Measurements from ENCODE around the gene RNF43.
A peak's percentile ranks its signal among the peaks of the same experiment; 100 is the strongest.

The RNF43 gene

DNA sequence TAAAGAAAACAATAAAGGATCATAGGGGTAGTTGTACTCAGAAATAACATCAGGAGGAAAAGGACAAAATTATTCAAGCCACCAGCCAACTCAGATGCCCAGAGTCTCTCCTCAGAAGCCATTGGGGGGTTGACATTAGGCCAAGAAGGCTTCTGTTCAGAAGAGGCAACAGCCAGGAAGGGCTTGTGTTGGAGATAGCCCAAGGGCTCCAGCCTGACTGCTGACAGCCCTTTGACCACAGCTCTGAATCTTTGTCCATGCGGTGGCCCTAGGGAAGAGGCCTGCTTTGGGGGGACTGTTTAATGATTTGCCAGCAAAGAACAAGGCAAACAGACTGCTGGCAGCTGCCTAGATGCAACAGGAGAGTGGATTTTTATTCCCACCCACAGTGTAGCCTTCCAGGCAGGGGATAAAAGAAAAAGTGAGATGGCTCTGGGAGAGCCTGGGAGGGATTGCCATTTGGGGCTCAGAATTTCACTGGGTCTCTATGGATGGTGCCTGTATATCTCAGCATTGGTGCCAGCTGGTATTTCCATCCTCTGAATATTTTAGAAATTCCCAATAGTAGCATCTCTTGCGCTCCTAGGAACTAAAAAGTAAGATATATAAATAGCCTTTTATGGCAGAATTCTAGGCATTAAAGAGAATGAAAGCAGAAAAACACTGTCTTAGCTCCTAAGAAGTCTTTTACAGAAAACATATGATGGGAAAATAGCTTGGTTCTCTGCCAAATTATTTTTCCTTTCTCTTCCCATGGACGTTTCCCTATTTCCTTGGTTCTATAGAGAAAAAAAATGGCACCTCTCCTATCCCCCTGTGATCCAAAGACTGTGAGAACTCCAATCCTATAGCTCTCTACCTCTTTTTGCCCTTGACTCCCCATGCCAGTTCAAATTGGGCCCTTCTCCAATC lies 36.0 kb downstream of the RNF43 start:
- no peak for DNase-seq (ENCODE audit: low spot score)

GRCh38 chr17:58380207-58381123 lies 36.9 kb downstream of the RNF43 start:
- no peak for DNase-seq (ENCODE audit: low spot score)

GRCh38 chr17:58379511-58379824 lies 37.9 kb downstream of the RNF43 start:
- DNase-seq (ENCODE audit: low spot score): no peak

DNA sequence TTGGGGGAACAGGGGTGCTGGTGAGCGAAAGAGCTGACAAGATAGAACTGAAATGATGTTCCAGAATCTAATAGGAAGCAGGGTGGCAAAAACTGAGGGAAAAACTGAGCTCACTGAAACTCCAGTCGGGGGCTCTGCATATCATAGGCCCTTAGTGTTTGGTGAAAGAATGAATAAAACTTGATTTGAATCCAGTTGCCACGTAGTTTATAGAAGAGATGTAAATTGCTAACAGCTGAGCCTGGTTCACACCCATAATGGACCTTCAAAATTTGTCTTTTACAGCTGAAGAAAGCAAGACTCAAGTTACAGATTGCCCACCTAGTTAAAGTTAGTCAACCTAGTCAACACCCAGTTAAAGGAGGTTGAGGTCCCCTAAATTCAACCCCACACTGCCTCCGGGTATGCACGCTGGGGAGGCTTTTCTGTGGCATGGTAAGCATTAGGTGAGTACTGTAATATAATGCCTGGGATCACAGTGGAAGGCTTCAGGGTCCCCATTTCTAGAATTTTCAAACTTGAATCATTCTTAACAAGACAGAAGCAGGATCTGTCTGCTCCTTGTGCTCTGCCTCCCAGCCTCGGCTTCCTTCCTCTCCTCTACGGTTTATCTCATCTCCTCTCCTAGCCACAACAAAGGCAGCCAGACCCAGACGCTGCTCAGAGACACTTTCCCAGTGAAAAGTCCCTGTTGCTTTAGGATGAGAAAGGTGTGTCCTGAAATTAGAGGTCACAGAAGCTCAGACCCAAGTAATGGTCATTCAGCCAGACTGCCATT lies 38.4 kb downstream of the RNF43 start:
- peak; percentile 5 for DNase-seq (ENCODE audit: low spot score)

GRCh38 chr17:58377661-58378060 lies 39.7 kb downstream of the RNF43 start:
- DNase-seq (ENCODE audit: low spot score): no peak

- no peak for DNase-seq (ENCODE audit: low spot score)
Observed at GRCh38 chr17:58377093-58377601, 40.2 kb downstream of the RNF43 start.

DNA sequence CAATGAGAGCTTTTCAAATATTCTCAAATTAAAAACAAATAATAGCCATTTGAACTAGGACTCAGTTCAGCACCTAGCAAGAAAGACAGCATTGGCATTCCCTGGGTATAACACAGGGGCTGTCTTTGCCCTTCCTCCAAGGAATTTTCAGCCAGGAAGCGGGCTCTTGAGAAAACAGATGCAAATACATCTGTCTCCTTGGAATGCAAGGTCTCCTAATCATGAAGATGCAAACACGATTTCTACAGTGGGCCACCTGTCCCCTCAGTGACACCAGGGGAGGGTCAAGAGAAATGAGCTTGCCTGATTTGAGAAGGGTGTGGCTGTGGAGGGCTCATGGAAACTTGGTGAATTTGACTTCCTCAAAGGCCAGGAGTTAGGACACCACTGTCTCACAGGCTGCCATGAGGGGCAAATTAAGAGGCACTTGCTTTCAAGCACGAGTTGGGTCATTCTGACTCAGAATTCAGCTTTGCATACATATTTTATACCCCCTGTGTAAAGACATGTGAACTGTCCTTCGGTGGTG lies 40.8 kb downstream of the RNF43 start:
- DNase-seq (ENCODE audit: low spot score): no peak

DNA sequence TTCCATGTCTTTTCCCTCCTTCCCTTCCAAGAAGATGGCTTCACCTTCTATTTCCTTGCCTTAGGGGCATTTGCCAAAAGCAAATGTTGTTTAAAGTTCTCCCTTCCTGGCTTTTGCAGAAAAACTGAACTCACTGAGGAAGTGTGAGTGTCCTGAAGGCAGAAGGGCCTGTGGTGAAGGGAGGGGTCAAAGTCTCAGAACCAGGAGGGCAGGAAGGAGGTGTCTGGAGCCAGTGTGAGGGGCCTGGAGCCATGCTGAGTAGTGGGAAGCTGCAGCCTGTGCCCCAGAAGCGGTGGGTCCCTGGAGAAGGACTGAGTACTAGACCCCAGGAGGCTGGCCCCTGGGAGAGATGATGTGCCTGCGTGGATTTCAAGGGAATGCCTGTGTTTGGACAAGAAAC lies 41.5 kb downstream of the RNF43 start:
- no peak for DNase-seq (ENCODE audit: low spot score)

DNA sequence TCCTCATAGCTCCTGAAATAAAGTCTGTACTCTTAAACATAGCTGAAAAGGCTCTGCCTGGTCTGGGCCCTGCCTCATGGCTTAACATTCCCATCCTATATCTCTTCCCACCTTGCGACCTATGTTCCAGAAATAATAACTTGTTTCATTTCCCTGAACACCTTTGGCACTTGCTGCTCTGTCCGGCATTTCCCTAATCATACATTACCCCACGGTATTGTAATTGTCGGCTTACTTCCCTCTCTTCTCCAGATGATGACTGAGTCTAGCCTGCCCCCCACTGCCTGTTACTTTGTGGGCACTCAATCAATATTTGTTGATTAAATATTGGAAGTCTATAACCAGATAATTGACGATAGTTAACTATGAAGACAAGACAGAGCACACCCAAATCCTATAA lies 42.1 kb downstream of the RNF43 start:
- DNase-seq (ENCODE audit: low spot score): no peak

DNA sequence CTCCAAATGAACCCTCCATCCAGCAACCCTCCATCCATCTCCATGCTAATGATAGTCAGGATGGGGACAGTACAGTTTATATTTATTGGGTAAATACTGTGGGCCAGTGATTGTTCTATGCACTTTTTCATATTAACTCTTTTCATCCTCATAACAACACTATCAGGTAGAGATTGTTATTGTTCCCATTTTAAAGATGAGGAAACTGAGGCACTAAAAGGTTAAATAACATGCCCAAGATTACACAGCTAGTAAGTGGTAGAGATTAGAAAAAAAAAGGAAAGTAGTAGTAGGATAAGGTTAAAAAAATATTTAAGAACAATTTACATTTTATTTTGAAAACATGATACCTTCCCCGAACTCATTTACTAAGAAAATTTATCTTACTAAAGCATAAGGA lies 43.4 kb downstream of the RNF43 start:
- DNase-seq (ENCODE audit: low spot score): no peak

DNA sequence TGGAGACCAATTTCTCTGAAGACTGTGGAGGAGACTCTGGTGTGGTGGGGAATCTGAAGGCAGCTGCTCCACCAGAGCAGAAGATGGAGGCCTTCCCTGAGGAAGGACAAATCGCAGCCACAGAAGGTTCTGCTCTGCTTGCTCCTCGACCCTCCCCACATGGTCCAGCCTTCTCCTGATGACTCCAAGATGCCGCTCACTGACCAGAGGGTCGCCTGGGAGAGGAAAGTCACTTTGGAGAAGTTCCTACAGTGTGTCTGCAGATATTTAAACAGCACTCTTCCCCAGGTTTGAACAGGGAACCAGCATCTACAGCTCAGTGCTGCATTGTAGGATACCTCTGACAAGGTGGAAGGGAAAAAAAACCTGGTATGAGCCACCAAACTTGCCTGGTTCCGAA lies 44.3 kb downstream of the RNF43 start:
- DNase-seq (ENCODE audit: low spot score): no peak

DNA sequence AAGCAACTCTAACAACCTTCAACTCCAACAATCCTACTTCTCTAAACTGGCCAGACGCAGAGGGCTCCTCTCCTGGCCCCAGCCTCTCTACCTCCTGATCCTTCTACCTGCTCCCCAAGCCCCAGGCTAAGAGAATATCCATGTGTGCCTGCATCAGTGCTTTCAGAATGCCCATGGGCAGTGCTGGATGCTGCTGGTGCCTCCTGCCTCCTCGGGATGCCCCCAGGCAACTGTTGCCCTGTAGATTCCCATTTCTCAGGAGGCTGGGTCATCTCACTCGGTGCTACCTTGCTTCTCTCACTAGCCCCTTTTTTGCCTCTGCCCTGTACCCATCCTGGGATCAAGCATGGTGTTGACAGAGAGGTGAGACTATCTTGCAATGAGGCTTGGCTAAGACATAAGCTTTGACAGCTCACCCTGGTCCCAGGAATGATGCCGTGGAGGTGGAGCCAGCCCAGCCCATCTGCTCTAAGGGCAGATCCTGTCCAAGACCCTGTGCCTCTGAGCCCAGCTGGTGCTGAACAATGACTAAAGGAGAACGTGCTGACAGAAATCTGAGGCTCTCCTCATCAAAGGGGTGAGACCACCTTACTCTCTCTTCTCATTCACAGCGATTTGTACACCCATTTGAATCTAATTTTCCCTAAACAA lies 45.9 kb downstream of the RNF43 start:
- DNase-seq (ENCODE audit: low spot score): no peak

DNA sequence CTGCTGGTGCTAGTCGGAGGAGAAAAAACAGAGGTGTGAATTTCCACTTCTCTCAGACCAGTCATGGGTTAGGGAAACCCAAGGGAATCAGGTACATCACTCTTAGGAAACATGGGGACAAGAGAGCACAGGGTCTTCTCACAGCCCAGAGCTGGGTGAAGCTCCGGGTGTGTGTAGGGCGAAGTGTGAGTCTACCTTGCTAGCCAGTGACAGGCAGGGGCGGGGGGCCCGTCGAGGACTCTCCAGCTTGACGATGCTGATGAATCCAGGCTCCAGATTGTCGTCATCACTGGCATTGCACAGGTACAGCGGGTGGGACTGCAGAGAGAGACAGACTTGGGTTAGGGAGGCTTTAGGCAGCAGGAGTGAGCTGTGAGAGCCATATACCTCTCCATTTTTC lies 46.6 kb downstream of the RNF43 start:
- no peak for DNase-seq (ENCODE audit: low spot score)

GRCh38 chr17:58370309-58370708 lies 47.0 kb downstream of the RNF43 start:
- no peak for DNase-seq (ENCODE audit: low spot score)

GRCh38 chr17:58369214-58370031 lies 47.9 kb downstream of the RNF43 start:
- no peak for DNase-seq (ENCODE audit: low spot score)

DNA sequence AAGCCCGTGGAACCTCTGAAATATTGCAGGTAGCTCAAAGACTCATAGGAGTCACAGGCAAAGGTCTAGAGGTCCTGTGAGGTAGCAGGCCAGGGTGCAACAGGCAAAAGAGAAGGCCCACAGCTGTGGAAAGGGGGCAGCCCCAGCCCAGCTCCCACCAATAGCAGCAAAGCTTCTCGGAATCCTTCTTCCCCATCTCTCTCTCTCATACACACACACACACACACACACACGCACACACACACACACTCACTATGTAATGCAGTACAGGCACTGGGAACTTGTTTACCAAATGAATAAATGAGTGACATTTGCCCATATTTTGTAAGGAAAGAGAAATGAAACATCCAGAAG lies 48.5 kb downstream of the RNF43 start:
- DNase-seq (ENCODE audit: low spot score): no peak
